K562 (cell line): ENCODE measurements around the gene PRPF6. TPM values are rescaled to one million over a fixed set of nuclear protein-coding genes. Genes with fewer than 3 reads are reported as not detected.

Source experiments
- ATAC-seq: fragments of 200-7000 bp; cut with Tn5 transposase; 3 replicates; pipeline ENCODE4 v1.9.1; 2020; ENCODE audit warnings: moderate library complexity
- BruUV-seq: library from RNA; stranded (reverse); fragments of 400-500 nt; replicated peaks from 2 replicates; lab custom pipeline; 2021; lab: Mats Ljungman, UMichigan
- CTCF ChIA-PET: fragments of 300-600 bp; formaldehyde crosslinking; extraction: SDS; loops from one replicate; lab custom pipeline; 2021; ENCODE audit warnings: low intra/inter-chr PET ratio; lab: Yijun Ruan, JAX
- POLR2A ChIA-PET: fragments of 300-600, 350-650 bp; sonication (Branson Sonifier 250); formaldehyde crosslinking; extraction: SDS; loops from one replicate; lab custom pipeline; 2021; ENCODE audit warnings: antibody characterized with exemption, inconsistent platforms; lab: Yijun Ruan, JAX
- DNase-seq, 4 experiments: peaks; one replicate each; pipeline versions ENCODE4 v3.0.0 to v3.0.0-alpha.2; 2011 to 2018; ENCODE audit warnings: low spot score in 3 of 4, mixed read lengths in 3 of 4; ENCODE audit errors: extremely low read depth in 1 of 4
- FAIRE-seq: peaks from 2 replicates; lab custom pipeline; 2011; peaks lifted over from hg19 to GRCh38; lab: Jason Lieb, UNC
- H2AFZ ChIP-seq: 2 replicates; pipeline ENCODE4 v1.6.0; 2011; ENCODE audit warnings: low read depth, low read length, control low read depth, inconsistent platforms
- H3K27ac ChIP-seq: fragments of 200-600 bp; 3 replicates; pipeline ENCODE4 v1.8.0; 2011; ENCODE audit warnings: low read depth, mild to moderate bottlenecking, control low read depth, inconsistent platforms, low read length, moderate library complexity, mixed read lengths; ENCODE audit errors: extremely low read depth
- H3K27me3 ChIP-seq, 2 experiments: fragments of 300-600 bp in 1 of 2; 2 replicates in 1 of 2; 3 replicates in 1 of 2; pipeline versions ENCODE4 v1.6.0 to v1.8.0; 2011; ENCODE audit warnings: inconsistent platforms in 2 of 2, low read length in 2 of 2, mild to moderate bottlenecking in 1 of 2, mixed read lengths in 1 of 2, moderate library complexity in 1 of 2; ENCODE audit not compliant: control insufficient read depth in 2 of 2, insufficient read depth in 2 of 2
- H3K36me3 ChIP-seq: fragments of 300-600 bp; 3 replicates; pipeline ENCODE4 v1.8.0; 2011; ENCODE audit warnings: mild to moderate bottlenecking, low read length, inconsistent platforms; ENCODE audit not compliant: control insufficient read depth, insufficient read depth
- H3K4me1 ChIP-seq, 2 experiments: fragments of 200-600 bp in 1 of 2; replicated peaks in 1 of 2; 2 replicates in 1 of 2; 3 replicates in 1 of 2; pipeline versions ENCODE4 v1.5.1 to v1.8.0; 2011; ENCODE audit warnings: inconsistent platforms in 2 of 2, low read length in 2 of 2, mild to moderate bottlenecking in 1 of 2, mixed read lengths in 1 of 2, moderate library complexity in 1 of 2; ENCODE audit not compliant: control insufficient read depth in 2 of 2, insufficient read depth in 2 of 2
- H3K4me2 ChIP-seq: 2 replicates; pipeline ENCODE4 v1.6.1; 2011; ENCODE audit warnings: low read length, control low read depth, inconsistent platforms, mixed read lengths; ENCODE audit not compliant: insufficient read depth
- H3K4me3 ChIP-seq: fragments of 200-600 bp; sonication (generic), shearing (Covaris generic); 2 replicates; pipeline ENCODE4 v1.5.1; 2016; ENCODE audit warnings: control low read depth, inconsistent platforms
- H3K79me2 ChIP-seq: fragments of 200-600 bp; 3 replicates; pipeline ENCODE4 v1.8.0; 2011; ENCODE audit warnings: low read length, inconsistent platforms; ENCODE audit not compliant: control insufficient read depth, insufficient read depth
- H3K9ac ChIP-seq, 2 experiments: 2 replicates each; pipeline versions ENCODE4 v1.6.0 to v1.6.1; 2011; ENCODE audit warnings: low read depth in 2 of 2, low read length in 2 of 2, control low read depth in 1 of 2, inconsistent platforms in 1 of 2, mild to moderate bottlenecking in 1 of 2, mixed read lengths in 1 of 2; ENCODE audit not compliant: insufficient read depth in 1 of 2
- H3K9me1 ChIP-seq: one replicate; pipeline ENCODE4 v1.6.0; 2011; ENCODE audit warnings: inconsistent platforms, mild to moderate bottlenecking, low read length, moderate library complexity; ENCODE audit not compliant: control insufficient read depth, insufficient read depth
- H3K9me3 ChIP-seq: replicated peaks from 2 replicates; pipeline ENCODE4 v1.5.1; 2011; ENCODE audit warnings: low read depth, low read length, inconsistent platforms; ENCODE audit not compliant: control insufficient read depth, insufficient read depth
- H4K20me1 ChIP-seq: replicated peaks from 2 replicates; pipeline ENCODE4 v1.6.1; 2011; ENCODE audit warnings: low read length, inconsistent platforms, mixed read lengths; ENCODE audit not compliant: control insufficient read depth, insufficient read depth
- CBFB ChIP-seq: sonication (generic); formaldehyde crosslinking; IDR thresholded peaks from 2 replicates; pipeline ENCODE4 v1.4.0; 2020; ENCODE audit warnings: mild to moderate bottlenecking, missing genetic modification reagents
- CREM ChIP-seq: IDR thresholded peaks from 2 replicates; pipeline ENCODE4 v1.6.1; 2014; ENCODE audit warnings: antibody characterized with exemption, low read depth
- HLTF ChIP-seq: fragments of 450-650 bp; IDR thresholded peaks from 2 replicates; pipeline ENCODE4 v1.6.1; 2016
- HMGN3 ChIP-seq: IDR thresholded peaks from 2 replicates; pipeline ENCODE4 v1.6.1; 2011; ENCODE audit warnings: borderline replicate concordance, low read depth, mild to moderate bottlenecking, mixed read lengths, low read length; ENCODE audit not compliant: insufficient read length; ENCODE audit errors: extremely low read depth
- KLF13 ChIP-seq: fragments of 450-650 bp; IDR thresholded peaks from 2 replicates; pipeline ENCODE4 v1.6.1; 2016; ENCODE audit warnings: missing genetic modification characterization, low read depth, mild to moderate bottlenecking, missing compliant biosample characterization, moderate library complexity, borderline replicate concordance
- MIER1 ChIP-seq: fragments of 450-650 bp; IDR thresholded peaks from 2 replicates; pipeline ENCODE4 v1.6.1; 2016; ENCODE audit warnings: antibody characterized with exemption, mild to moderate bottlenecking, low read depth
- PYGO2 ChIP-seq: fragments of 450-650 bp; IDR thresholded peaks from 2 replicates; pipeline ENCODE4 v1.6.1; 2016; ENCODE audit warnings: mild to moderate bottlenecking, missing genetic modification characterization, moderate library complexity, missing compliant biosample characterization
- SRSF1 ChIP-seq: fragments of 200-400 bp; formaldehyde crosslinking; IDR thresholded peaks from 2 replicates; pipeline ENCODE4 v1.6.1; 2017; ENCODE audit warnings: mild to moderate bottlenecking, low read depth, low read length, moderate library complexity
- WGBS: fragments of 100-300 bp; shearing (Covaris generic); methylation state at CpG from one replicate; pipeline ENCODE4 v1.1.6; 2016; ENCODE audit warnings: low coverage, mixed read lengths; ENCODE audit not compliant: insufficient coverage; ENCODE audit errors: missing lambda C conversion rate; 5-methylcytosine and 5-hydroxymethylcytosine counted together
- in situ Hi-C: fragments of 300-500 bp; cut with MboI; formaldehyde crosslinking; loops from 4 replicates; pipeline ENCODE4 v1.15.0; 2018; ENCODE audit warnings: inconsistent platforms, mixed read lengths
- intact Hi-C: fragments of 100-400 bp; cut with micrococcal nuclease; formaldehyde crosslinking; loops from 2 replicates; pipeline ENCODE4 v1.14.2; 2022
- polyA plus RNA-seq, 8 experiments: library from polyadenylated mRNA; depleted of rRNA in 4 of 8; stranded (reverse) in 5 of 8; unstranded in 3 of 8; fragments of >200 nt; fragmentation: Nextera tagmentation in 2 of 8; fragmentation: Illumina TruSeq in 1 of 8; extraction: Ambion mirVana in 2 of 8; extraction: Trizol in 1 of 8; gene quantifications; 2 replicates each; pipeline versions ENCODE4 v1.2.1 to v1.2.3, GENCODE V29; 2011 to 2014; ENCODE audit warnings: inconsistent platforms in 1 of 8, missing spikeins in 1 of 8
- total RNA-seq, 7 experiments: library from RNA; depleted of rRNA in 6 of 7; stranded (reverse); fragments of >200 nt in 6 of 7; fragmentation: Illumina TruSeq in 2 of 7; extraction: Trizol in 2 of 7; gene quantifications; 2 replicates each; pipeline versions ENCODE4 v1.2.1 to v1.2.3, GENCODE V29; 2011 to 2021; ENCODE audit warnings: low replicate concordance in 1 of 7
- TF ChIP-seq, protein P1 (sequence below), 3 experiments: fragments of 200-800 bp in 1 of 3; sonication (Bioruptor generic) in 1 of 3; sonication (generic) in 1 of 3; formaldehyde crosslinking in 1 of 3; IDR thresholded peaks; 2 replicates each; pipeline versions ENCODE4 v1.6.1 to v1.8.0; 2016 to 2022; ENCODE audit warnings: mild to moderate bottlenecking in 2 of 3, missing compliant biosample characterization in 2 of 3, missing genetic modification characterization in 2 of 3, missing genetic modification reagents in 1 of 3
- TF ChIP-seq, protein P2 (sequence below): sonication (generic); formaldehyde crosslinking; IDR thresholded peaks from 2 replicates; pipeline ENCODE4 v1.8.0; 2022; ENCODE audit warnings: mild to moderate bottlenecking, missing genetic modification reagents
- TF ChIP-seq, protein P3 (sequence below): sonication (generic); formaldehyde crosslinking; IDR thresholded peaks from 2 replicates; pipeline ENCODE4 v1.9.0; 2022; ENCODE audit warnings: mild to moderate bottlenecking, missing genetic modification reagents
- TF ChIP-seq, protein P4 (sequence below): fragments of 200-800 bp; sonication (Bioruptor generic); IDR thresholded peaks from 2 replicates; pipeline ENCODE4 v1.6.1; 2017; ENCODE audit warnings: missing genetic modification characterization, missing compliant biosample characterization

PRPF6 gene
- total and polyA plus RNA-seq, 9 of the 15 experiments (the other 6 are each of a cell fraction or from before 2014, with no cell fraction given), result 4.2 to 83.2 (median 59.9) TPM

DNA sequence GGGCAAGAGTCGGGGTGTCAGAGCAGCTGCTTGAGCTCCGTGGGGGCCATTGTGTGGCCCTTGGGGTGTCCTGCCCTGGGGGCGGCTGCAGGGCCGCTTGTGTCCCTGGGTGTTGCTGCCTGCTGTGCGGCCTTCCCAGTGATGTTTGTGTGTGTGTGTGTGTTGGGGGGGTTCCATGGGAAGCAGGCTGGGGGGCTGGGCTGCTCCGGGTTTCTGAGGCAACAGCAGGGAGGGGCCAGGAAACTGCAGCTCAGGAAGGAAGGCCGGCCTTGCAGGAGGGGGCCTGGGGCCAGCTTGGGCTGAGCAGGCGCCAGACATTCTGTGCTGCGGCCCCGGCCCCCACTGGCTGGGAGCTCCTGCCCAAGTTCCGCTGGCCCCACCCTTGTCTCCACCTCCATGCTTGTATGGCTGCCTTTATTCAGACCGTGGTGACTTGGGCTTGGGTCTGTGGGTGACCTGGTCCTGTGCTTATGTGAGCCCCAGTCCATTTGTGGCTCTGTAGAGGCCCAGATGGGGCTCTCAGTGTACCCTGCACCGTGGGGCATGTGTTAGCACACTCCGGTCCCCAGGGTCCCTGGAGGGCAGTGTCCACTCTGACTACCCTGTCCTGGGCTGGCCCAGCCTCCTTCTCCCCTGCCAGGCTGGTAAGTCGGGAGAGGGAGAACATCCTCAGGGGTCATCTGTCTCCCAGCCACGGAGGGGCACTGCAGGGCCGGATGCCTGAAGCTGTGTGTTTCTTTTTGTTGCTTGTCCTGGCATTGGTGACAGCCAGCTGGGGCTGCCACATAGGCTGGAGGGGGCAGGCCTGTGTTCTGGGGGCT, 73.1 kb downstream of the PRPF6 start:
- Histone ChIP-seq H3K27ac (peak overlapping the region; percentile 61), H3K4me3 (no peak overlapping the region), H3K4me1 (peaks cover 29 to 87% of the 10 kb centered on the region in 2 experiments), H3K79me2 (no peaks in the 10 kb centered on the region), H3K9me1 (no peaks in the 10 kb centered on the region), H2AFZ (peak overlapping the region; percentile 84), H3K36me3 (no peaks in the 10 kb centered on the region), H3K9me3 (no peaks in the 10 kb centered on the region), H3K27me3 (no peaks in the 10 kb centered on the region), H4K20me1 (no peaks in the 10 kb centered on the region), H3K4me2 (peak overlapping the region; percentile 40), H3K9ac (peak overlapping the region; percentile 42 to 90; a peak in 3 of 4 replicates)
- no TSS peak for BruUV-seq
- ATAC-seq (peak; percentile 59), FAIRE-seq (peak; percentile 69), DNase-seq (peak; percentile 60 to 68 (median 62))
- ChIA-PET POLR2A (interaction anchor here (0.7 to 1.7 kb wide), 8 partner anchors 9 to 220 kb away, joined by 3 to 10 read pairs (median 4); partner anchors contain the start of genes RGS19 and TCEA2), CTCF (interaction anchor here (1.1 kb wide), 1 partner anchor 16 kb away, joined by 3 read pairs; no protein-coding TSS in a partner anchor)
- in situ Hi-C loops, result no loop called here
- 22% methylated on average over 14 of the region's 17 CpGs for WGBS
- intact Hi-C loops, result loop anchor here (2.0 to 5.0 kb wide), 2 partner anchors 15 to 77 kb away; partner anchors contain the start of gene SAMD10
- TF ChIP-seq, protein P1, sequence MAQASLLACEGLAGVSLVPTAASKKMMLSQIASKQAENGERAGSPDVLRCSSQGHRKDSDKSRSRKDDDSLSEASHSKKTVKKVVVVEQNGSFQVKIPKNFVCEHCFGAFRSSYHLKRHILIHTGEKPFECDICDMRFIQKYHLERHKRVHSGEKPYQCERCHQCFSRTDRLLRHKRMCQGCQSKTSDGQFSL (CRISPR knock-in tag; IDR thresholded peaks at IDR 0.05), result 0 out of 2 replicates have a peak, but pooled peaks have one; percentile 47
- TF ChIP-seq, protein P1 (tag; IDR thresholded peaks at IDR 0.05), result no peak
- TF ChIP-seq, protein P2, sequence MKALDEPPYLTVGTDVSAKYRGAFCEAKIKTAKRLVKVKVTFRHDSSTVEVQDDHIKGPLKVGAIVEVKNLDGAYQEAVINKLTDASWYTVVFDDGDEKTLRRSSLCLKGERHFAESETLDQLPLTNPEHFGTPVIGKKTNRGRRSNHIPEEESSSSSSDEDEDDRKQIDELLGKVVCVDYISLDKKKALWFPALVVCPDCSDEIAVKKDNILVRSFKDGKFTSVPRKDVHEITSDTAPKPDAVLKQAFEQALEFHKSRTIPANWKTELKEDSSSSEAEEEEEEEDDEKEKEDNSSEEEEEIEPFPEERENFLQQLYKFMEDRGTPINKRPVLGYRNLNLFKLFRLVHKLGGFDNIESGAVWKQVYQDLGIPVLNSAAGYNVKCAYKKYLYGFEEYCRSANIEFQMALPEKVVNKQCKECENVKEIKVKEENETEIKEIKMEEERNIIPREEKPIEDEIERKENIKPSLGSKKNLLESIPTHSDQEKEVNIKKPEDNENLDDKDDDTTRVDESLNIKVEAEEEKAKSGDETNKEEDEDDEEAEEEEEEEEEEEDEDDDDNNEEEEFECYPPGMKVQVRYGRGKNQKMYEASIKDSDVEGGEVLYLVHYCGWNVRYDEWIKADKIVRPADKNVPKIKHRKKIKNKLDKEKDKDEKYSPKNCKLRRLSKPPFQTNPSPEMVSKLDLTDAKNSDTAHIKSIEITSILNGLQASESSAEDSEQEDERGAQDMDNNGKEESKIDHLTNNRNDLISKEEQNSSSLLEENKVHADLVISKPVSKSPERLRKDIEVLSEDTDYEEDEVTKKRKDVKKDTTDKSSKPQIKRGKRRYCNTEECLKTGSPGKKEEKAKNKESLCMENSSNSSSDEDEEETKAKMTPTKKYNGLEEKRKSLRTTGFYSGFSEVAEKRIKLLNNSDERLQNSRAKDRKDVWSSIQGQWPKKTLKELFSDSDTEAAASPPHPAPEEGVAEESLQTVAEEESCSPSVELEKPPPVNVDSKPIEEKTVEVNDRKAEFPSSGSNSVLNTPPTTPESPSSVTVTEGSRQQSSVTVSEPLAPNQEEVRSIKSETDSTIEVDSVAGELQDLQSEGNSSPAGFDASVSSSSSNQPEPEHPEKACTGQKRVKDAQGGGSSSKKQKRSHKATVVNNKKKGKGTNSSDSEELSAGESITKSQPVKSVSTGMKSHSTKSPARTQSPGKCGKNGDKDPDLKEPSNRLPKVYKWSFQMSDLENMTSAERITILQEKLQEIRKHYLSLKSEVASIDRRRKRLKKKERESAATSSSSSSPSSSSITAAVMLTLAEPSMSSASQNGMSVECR, result 0 out of 2 replicates have a peak, but pooled peaks have one; percentile 27
- TF ChIP-seq, protein P3, sequence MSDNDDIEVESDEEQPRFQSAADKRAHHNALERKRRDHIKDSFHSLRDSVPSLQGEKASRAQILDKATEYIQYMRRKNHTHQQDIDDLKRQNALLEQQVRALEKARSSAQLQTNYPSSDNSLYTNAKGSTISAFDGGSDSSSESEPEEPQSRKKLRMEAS (CRISPR knock-in tag), result peak; percentile 30; the same call in 1 of the 2 replicates
- TF ChIP-seq MIER1 (no peak), HLTF (no peak), CREM (0 out of 2 replicates have a peak, but pooled peaks have one; percentile 2), HMGN3 (peak; percentile 16), KLF13 (tag) (no peak), PYGO2 (tag) (no peak), SRSF1 (no peak), CBFB (CRISPR knock-in tag) (no peak)
- TF ChIP-seq, protein P4, sequence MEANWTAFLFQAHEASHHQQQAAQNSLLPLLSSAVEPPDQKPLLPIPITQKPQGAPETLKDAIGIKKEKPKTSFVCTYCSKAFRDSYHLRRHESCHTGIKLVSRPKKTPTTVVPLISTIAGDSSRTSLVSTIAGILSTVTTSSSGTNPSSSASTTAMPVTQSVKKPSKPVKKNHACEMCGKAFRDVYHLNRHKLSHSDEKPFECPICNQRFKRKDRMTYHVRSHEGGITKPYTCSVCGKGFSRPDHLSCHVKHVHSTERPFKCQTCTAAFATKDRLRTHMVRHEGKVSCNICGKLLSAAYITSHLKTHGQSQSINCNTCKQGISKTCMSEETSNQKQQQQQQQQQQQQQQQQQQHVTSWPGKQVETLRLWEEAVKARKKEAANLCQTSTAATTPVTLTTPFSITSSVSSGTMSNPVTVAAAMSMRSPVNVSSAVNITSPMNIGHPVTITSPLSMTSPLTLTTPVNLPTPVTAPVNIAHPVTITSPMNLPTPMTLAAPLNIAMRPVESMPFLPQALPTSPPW (CRISPR knock-in tag), result peak; percentile 34; the same call in 1 of the 2 replicates
